DOHH2 (cell line): Measurements from ENCODE around the gene MIX23.

Source experiments
- CTCF ChIP-seq: fragments of 200-600 bp; sonication (generic); IDR thresholded peaks from one replicate; pipeline ENCODE4 v1.5.1; 2014; ENCODE audit warnings: antibody characterized with exemption, mild to moderate bottlenecking, low read depth, low read length; ENCODE audit not compliant: poor library complexity, severe bottlenecking
- EZH2phosphoT487 ChIP-seq: fragments of 200-600 bp; sonication (generic); IDR thresholded peaks from 2 replicates; pipeline ENCODE4 v1.6.1; 2017; ENCODE audit warnings: borderline replicate concordance, mild to moderate bottlenecking, antibody characterized with exemption, low read length, moderate library complexity, mixed read lengths

- TF ChIP-seq CTCF (no peak), EZH2phosphoT487 (no peak)
Measured at GRCh38 chr3:122407946-122408345, 24.9 kb upstream of the MIX23 start.
